Omental fat pad (tissue), 4 donors: ENCODE measurements around the gene NUBPL. TPM values are rescaled to one million over a fixed set of nuclear protein-coding genes. Genes with fewer than 3 reads are reported as not detected.

Experiments used
- ATAC-seq: fragments of 150-250 bp; one replicate; pipeline ENCODE4 v1.9.1; 2016; ENCODE audit warnings: mild to moderate bottlenecking, moderate library complexity; ENCODE audit not compliant: low FRiP score
- DNase-seq: peaks from one replicate; pipeline ENCODE4 v3.0.0-alpha.2; 2019; ENCODE audit warnings: low spot score
- CTCF ChIP-seq, 3 donors: fragments of 450-650 bp; IDR thresholded peaks; one replicate each; pipeline ENCODE4 v1.5.1; 2016 to 2017; ENCODE audit warnings: antibody characterized with exemption in 3 of 3, mild to moderate bottlenecking in 3 of 3, moderate library complexity in 2 of 3
- total RNA-seq, 4 donors: library from RNA; depleted of rRNA; stranded (reverse); fragments of >200 nt; gene quantifications; one replicate each; pipeline ENCODE4 v1.1.0, GENCODE V29; 2016

Gene NUBPL
- total RNA-seq, 4 donors from 2014 or later: 9.0 to 12.9 (median 10.9) TPM

DNA sequence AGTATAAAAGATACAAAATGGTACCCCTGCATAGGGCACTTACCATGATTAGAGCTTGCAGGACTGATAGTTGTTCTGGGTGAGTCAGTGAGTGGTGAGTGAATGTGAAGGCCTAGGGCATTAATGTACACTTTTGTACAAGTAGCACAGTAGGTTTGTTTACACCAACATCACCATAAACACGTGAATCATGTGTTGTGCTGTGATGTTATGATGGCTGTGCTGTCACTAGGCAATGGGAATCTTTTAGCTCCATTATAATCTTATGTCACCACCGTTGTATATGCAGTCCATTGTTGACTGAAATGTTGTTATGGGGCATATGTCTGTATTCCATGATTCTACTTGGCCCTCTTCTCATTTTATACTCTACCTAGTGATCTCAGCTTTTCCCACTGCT is 11.8 kb downstream of the NUBPL start:
- DNase-seq (no peak), ATAC-seq (no peak)
- no peak for TF ChIP-seq CTCF (IDR thresholded peaks at IDR 0.05)

GRCh38 chr14:31576949-31577348 is 15.7 kb downstream of the NUBPL start:
- DNase-seq: no peak
- ATAC-seq: no peak
- TF ChIP-seq CTCF (IDR thresholded peaks at IDR 0.05): no peak

- no peak for TF ChIP-seq CTCF (IDR thresholded peaks at IDR 0.05)
- DNase-seq (no peak), ATAC-seq (no peak)
Observed at GRCh38 chr14:31578266-31578665, 17.1 kb downstream of the NUBPL start.

DNA sequence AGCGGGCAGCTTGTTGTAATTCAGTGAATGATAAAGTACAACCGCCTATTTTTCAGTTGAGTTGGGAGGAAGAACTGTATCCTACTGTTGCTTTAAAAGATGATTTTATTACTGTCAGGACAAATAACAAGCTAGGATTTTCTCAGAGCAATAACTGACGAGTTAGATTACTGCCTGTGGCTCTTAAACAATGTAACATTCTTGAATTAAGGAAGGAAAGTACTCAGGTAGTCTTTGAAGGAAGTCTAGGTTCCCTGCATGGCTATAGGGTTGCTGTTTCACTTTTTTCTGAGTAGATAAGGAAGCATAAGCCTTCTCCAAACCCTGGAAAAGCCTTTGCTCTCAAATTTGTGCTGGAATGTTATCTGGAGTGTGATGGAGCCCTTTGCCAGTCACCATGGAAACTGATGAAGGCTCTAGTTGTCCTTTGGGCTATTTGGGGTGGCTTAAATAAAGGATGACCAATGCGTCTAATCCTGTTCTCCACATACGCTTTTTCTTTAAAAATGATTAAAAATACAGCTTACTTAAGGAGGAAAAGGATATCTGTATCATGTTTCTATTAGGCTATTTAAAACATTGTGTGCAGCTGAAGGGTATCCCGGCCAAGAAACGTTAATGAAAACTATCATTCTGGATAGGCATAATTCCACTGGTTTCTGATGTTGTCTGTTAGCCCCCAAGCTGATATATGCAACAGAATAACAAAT is 17.7 kb downstream of the NUBPL start:
- DNase-seq (no peak), ATAC-seq (no peak)
- TF ChIP-seq CTCF (IDR thresholded peaks at IDR 0.05): no peak

- DNase-seq: no peak
- no peak for TF ChIP-seq CTCF (IDR thresholded peaks at IDR 0.05)
- no peak for ATAC-seq
Observed at GRCh38 chr14:31580234-31580633, 19.0 kb downstream of the NUBPL start.

DNA sequence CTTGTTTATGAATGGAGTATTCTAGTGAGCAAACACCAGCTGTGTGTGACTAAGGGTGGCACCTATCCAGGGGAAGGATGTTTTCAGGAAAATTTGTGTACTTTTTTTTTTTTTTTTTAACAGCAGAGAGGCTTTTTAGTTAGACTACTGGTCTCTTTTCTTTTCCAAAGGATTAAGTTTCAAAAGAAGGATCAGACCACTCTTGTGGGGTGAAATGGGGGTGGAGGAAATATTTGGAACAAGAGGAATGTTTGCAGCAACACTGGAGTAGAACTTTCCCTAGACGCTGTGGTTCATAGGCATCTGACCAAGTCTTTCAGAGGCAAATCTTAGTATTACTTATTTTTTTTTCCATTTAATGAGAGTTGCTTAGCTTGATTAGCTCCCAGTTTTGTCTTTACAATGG is 21.1 kb downstream of the NUBPL start:
- ATAC-seq (no peak), DNase-seq (no peak)
- no peak for TF ChIP-seq CTCF (IDR thresholded peaks at IDR 0.05)

DNA sequence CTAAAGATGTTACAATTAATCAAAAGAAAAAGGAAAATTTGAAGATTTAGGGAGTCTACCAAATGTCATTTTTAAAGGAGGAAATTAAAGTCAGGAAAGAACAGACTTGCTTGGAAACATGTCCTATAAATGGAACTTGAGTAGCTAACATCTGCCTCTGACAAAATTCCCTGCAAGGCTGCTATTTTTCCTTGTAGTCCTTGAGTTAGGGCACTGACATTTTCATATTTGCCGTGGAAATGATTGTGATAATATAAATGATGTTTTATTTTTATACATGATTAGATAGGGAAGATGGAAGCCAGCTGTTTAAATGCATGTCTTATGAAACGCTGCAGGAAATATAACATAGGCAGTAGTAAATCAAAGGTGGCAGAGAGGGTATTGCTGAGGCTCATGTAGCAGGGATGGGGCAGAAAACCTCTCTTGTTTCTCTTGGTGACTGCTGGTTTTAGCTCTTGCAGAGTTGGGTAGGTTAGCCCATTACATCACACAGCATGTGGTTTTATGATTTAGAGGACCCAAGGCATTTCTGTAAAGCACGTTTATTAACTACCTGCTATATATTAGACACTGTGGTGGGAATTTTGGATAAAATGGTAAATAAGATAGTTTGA is 21.7 kb downstream of the NUBPL start:
- ATAC-seq (no peak), DNase-seq (no peak)
- TF ChIP-seq CTCF (IDR thresholded peaks at IDR 0.05): no peak
